ENCODE data around the gene DPM3. TPM values are rescaled to one million over a fixed set of nuclear protein-coding genes. Genes with fewer than 3 reads are reported as not detected.
"Not testable (repeated sequence)": the region's sequence is repeated elsewhere in the genome, so short reads cannot be mapped to it uniquely, and the experiment has no call there.

DPM3 gene
- total RNA-seq, 3 donors from 2014 or later (not counting 1 experiment from before 2014, with no cell fraction given): 26.8 to 45.7 (median 41.5) TPM

- Histone ChIP-seq H3K27me3 (ENCODE audit: control insufficient read depth, insufficient read depth, low read length) (peaks cover 2% of the 10 kb centered on the region), H3K27ac (ENCODE audit: low read length) (no peak overlapping the region), H3K9me3 (ENCODE audit: control insufficient read depth, insufficient read depth, low read length) (no peaks in the 10 kb centered on the region), H3K4me1 (ENCODE audit: control insufficient read depth, insufficient read depth, low read length) (peaks cover 20% of the 10 kb centered on the region), H3K36me3 (ENCODE audit: control insufficient read depth, insufficient read depth, low read length) (peaks cover 14% of the 10 kb centered on the region), H3K4me3 (ENCODE audit: low read length) (peak overlapping the region; percentile 13)
- Mint-ChIP-seq H3K36me3 (no peaks in the 10 kb centered on the region), H3K27ac (peak overlapping the region in 1 of 2 donors; percentile 68), H3K4me1 (peaks cover 7 to 21% of the 10 kb centered on the region in 2 donors), H3K9me3 (no peaks in the 10 kb centered on the region), H3K4me3 (peak overlapping the region; percentile 4), H3K27me3 (ENCODE audit: low read depth in 2 of 2) (peaks cover 0 to 7% of the 10 kb centered on the region in 2 donors)
- DNase-seq: peak; percentile 82 to 93
- WGBS (ENCODE audit: insufficient coverage): 8% methylated on average over 25 of the region's 28 CpGs
- TF ChIP-seq CTCF (IDR thresholded peaks at IDR 0.05): peak; percentile 84
- peak; percentile 81 to 87 (median 85) for ATAC-seq
- intact Hi-C loops (cut with micrococcal nuclease): loop anchor here (1.0 to 5.0 kb wide), 2 partner anchors 40 to 76 kb away; partner anchors contain the start of gene EFNA1
Observed at GRCh38 chr1:155167166-155168104, 27.1 kb upstream of the DPM3 start.

DNA sequence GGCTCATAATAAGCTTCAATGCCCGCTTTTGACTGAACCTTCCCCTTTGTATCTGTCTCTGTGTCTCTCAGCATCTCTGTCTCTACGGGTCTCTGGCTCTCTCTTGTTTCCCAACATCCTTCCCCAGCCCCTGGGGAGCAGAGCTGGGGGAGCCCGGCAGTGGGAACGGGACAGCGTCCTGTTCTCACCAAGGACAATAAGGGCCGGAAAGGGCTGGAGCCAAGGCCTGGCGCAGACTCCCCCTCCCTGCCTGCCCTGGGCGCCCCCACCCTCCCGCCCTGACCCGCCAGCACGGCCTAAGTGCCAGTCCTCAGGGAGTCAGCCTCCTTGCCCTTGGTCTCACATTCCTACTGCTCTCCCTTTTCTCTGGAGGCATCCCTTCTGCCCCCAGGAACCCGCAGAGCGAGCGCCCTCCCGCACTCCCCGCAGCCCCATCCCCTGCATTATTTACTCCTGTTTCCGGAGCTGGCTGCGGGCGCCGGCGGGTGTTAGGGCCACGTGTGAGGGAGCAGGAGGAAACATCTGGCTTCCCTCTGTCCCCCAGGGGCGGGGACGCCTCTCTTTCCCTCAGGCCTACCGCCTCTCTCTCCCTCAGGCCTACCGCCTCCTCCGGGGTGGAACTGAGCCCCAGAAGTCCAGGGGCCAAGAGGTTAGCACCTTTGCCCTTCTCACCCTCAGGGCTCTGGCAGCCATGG lies 26.3 kb upstream of the DPM3 start:
- no peak overlapping the region for H3K4me3 Mint-ChIP-seq
- WGBS (ENCODE audit: insufficient coverage): 18% methylated on average over 23 of the region's 27 CpGs

GRCh38 chr1:155166051-155166470 lies 25.7 kb upstream of the DPM3 start:
- WGBS (ENCODE audit: insufficient coverage): 54% methylated on average over 8 of the region's 8 CpGs
- no peak for TF ChIP-seq CTCF (IDR thresholded peaks at IDR 0.05)
- Mint-ChIP-seq H3K4me1 (peaks cover 0 to 15% of the 10 kb centered on the region in 2 donors), H3K27me3 (ENCODE audit: low read depth in 2 of 2) (peaks cover 0 to 7% of the 10 kb centered on the region in 2 donors), H3K27ac (no peak overlapping the region), H3K9me3 (no peaks in the 10 kb centered on the region), H3K36me3 (no peaks in the 10 kb centered on the region), H3K4me3 (no peak overlapping the region)
- DNase-seq: no peak
- H3K4me1 ChIP-seq (ENCODE audit: control insufficient read depth, insufficient read depth, low read length): peaks cover 15% of the 10 kb centered on the region
- H3K36me3 ChIP-seq (ENCODE audit: control insufficient read depth, insufficient read depth, low read length): peaks cover 14% of the 10 kb centered on the region
- no peak for ATAC-seq
- intact Hi-C loops (cut with micrococcal nuclease): loop anchor here (5.0 kb wide), 1 partner anchor 39 kb away; the partner anchor contains the start of gene EFNA1
- peaks cover 2% of the 10 kb centered on the region for H3K27me3 ChIP-seq (ENCODE audit: control insufficient read depth, insufficient read depth, low read length)
- H3K4me3 ChIP-seq (ENCODE audit: low read length): no peak overlapping the region
- H3K27ac ChIP-seq (ENCODE audit: low read length): no peak overlapping the region
- no peaks in the 10 kb centered on the region for H3K9me3 ChIP-seq (ENCODE audit: control insufficient read depth, insufficient read depth, low read length)

More for the DNA sequence above, 26.3 kb upstream of the DPM3 start:
- H3K27me3 ChIP-seq (ENCODE audit: control insufficient read depth, insufficient read depth, low read length): peaks cover 2% of the 10 kb centered on the region
- ATAC-seq (no peak), DNase-seq (no peak)
- Mint-ChIP-seq H3K9me3 (no peaks in the 10 kb centered on the region), H3K4me1 (peaks cover 0 to 15% of the 10 kb centered on the region in 2 donors), H3K36me3 (no peaks in the 10 kb centered on the region), H3K27ac (no peak overlapping the region), H3K27me3 (ENCODE audit: low read depth in 2 of 2) (peaks cover 0 to 7% of the 10 kb centered on the region in 2 donors)
- intact Hi-C loops (cut with micrococcal nuclease): loop anchor here (5.0 kb wide), 1 partner anchor 39 kb away; the partner anchor contains the start of gene EFNA1
- H3K36me3 ChIP-seq (ENCODE audit: control insufficient read depth, insufficient read depth, low read length): peaks cover 14% of the 10 kb centered on the region
- TF ChIP-seq CTCF (IDR thresholded peaks at IDR 0.05): no peak
- H3K27ac ChIP-seq (ENCODE audit: low read length): no peak overlapping the region
- H3K9me3 ChIP-seq (ENCODE audit: control insufficient read depth, insufficient read depth, low read length): no peaks in the 10 kb centered on the region
- H3K4me1 ChIP-seq (ENCODE audit: control insufficient read depth, insufficient read depth, low read length): peaks cover 15% of the 10 kb centered on the region
- H3K4me3 ChIP-seq (ENCODE audit: low read length): no peak overlapping the region

- H3K4me1 Mint-ChIP-seq: peaks cover 0 to 15% of the 10 kb centered on the region in 2 donors
- H3K27me3 Mint-ChIP-seq (ENCODE audit: low read depth in 2 of 2); H3K27ac Mint-ChIP-seq; ATAC-seq; H3K36me3 Mint-ChIP-seq; H3K36me3 ChIP-seq (ENCODE audit: control insufficient read depth, insufficient read depth, low read length); H3K27ac ChIP-seq (ENCODE audit: low read length); H3K4me3 Mint-ChIP-seq; H3K9me3 ChIP-seq (ENCODE audit: control insufficient read depth, insufficient read depth, low read length); DNase-seq; H3K9me3 Mint-ChIP-seq; H3K27me3 ChIP-seq (ENCODE audit: control insufficient read depth, insufficient read depth, low read length); H3K4me3 ChIP-seq (ENCODE audit: low read length): not testable (repeated sequence)
- WGBS (ENCODE audit: insufficient coverage): 76% methylated on average over 4 of the region's 11 CpGs
- intact Hi-C loops (cut with micrococcal nuclease): loop anchor here (5.0 kb wide), 1 partner anchor 37 kb away; the partner anchor contains the start of gene EFNA1
- H3K4me1 ChIP-seq (ENCODE audit: control insufficient read depth, insufficient read depth, low read length): peaks cover 15% of the 10 kb centered on the region
Observed at GRCh38 chr1:155164625-155165024, 24.3 kb upstream of the DPM3 start.

DNA sequence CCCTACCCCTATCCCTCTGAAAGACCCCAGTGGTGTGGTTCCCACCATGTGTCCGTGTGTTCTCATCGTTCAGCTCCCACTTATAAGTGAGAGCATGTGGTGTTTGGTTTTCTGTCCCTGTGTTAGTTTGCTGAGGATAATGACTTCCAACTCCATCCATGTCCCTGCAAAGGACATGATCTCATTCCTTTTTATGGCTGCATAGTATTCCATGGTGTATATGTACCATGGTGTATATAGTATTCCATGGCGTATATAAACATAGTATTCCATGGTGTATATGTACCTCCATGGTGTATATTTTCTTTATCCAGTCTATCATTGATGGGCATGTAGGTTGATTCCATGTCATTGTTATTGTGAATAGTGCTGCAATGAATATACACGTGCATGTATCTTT lies 23.5 kb upstream of the DPM3 start:
- H3K27me3 Mint-ChIP-seq (ENCODE audit: low read depth in 2 of 2); H3K36me3 ChIP-seq (ENCODE audit: control insufficient read depth, insufficient read depth, low read length); H3K9me3 Mint-ChIP-seq; H3K9me3 ChIP-seq (ENCODE audit: control insufficient read depth, insufficient read depth, low read length); H3K27ac Mint-ChIP-seq; H3K4me3 Mint-ChIP-seq; H3K27ac ChIP-seq (ENCODE audit: low read length); intact Hi-C loops (cut with micrococcal nuclease); H3K4me3 ChIP-seq (ENCODE audit: low read length); H3K36me3 Mint-ChIP-seq; H3K27me3 ChIP-seq (ENCODE audit: control insufficient read depth, insufficient read depth, low read length); DNase-seq; ATAC-seq: not testable (repeated sequence)
- H3K4me1 Mint-ChIP-seq: peaks cover 0 to 15% of the 10 kb centered on the region in 2 donors
- 90% methylated on average over 2 of the region's 4 CpGs for WGBS (ENCODE audit: insufficient coverage)
- peaks cover 15% of the 10 kb centered on the region for H3K4me1 ChIP-seq (ENCODE audit: control insufficient read depth, insufficient read depth, low read length)
